Medulla oblongata (tissue), 1 donor: ENCODE measurements around the gene SLC25A1.
"Not testable (repeated sequence)": the region's sequence is repeated elsewhere in the genome, so short reads cannot be mapped to it uniquely, and the experiment has no call there.

Experiments used
- DNase-seq: peaks from one replicate; pipeline ENCODE4 v3.0.0-alpha.2; 2015; ENCODE audit errors: extremely low spot score

Gene SLC25A1

DNA sequence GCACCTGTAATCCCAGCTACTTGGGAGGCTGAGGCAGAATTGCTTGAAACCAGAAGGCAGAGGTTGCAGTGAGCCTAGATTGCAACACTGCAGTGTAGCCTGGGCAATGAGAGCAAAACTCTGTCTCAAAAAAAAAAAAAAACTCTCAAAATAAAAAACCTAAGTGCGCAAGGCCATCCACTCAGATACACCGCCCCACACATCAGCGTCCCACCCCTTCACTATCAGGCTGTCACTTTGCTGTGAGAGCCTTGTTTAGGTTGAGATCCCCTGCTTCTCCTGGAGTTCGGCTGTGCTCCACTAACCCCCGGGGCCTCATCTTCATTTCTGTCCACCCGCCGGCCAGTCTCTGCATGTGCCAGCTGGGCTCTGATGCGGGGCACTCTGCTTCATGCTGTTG is 12.1 kb downstream of the SLC25A1 start:
- no peak for DNase-seq

DNA sequence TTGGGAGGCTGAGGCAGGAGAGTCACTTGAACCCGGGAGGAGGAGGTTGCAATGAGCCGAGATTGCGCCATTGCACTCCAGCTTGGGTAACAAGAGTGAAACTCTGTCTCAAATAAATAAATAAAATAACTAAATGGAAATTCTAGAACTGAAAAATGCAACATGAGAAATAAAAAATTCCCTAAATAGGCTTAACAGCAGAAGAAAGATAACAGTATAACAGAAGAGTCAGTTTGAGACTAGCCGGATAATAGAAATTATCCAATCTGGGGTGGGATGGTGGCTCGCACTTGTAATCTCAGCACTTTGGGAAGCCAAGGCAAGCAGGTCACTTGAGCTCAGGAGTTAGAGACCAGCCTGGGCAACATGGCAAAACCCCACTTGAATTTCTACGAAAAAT is 14.1 kb downstream of the SLC25A1 start:
- DNase-seq, result no peak

DNA sequence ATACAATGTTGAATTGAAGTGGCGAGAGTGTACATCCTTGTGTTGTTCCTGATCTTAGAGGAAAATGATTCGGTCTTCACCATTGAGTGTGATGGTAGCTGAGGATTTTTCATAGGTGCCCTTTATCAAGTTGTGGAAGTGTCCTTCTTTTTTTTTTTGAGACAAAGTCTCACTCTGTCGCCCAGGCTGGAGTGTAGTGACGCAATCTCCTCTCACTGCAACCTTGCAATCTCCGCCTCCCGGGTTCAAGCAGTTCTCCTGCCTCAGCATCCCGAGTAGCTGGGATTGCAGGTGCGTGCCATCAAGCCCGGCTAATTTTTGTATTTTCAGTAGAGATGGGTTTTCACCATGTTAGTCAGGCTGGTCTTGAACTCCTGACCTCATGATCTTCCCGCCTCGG is 19.9 kb downstream of the SLC25A1 start:
- not testable (repeated sequence) for DNase-seq

DNA sequence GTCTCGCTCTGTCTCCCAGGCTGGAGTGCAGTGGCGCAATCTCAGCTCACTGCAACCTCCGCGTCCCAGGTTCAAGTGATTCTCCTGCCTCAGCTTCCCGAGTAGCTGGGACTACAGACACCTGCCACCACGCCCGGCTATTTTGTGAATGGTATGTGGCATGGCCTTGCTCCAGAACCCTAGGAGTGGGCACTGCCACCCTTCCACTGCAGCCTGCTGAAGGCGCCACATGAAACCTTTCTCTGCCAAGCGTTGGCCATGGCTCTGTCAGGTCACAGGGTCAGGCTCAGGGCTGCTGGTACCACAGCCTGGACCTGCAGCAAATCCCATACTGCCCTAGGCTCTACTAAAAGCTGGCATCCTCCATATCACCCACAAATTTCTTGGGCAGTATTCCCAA is 22.4 kb downstream of the SLC25A1 start:
- not testable (repeated sequence) for DNase-seq

DNA sequence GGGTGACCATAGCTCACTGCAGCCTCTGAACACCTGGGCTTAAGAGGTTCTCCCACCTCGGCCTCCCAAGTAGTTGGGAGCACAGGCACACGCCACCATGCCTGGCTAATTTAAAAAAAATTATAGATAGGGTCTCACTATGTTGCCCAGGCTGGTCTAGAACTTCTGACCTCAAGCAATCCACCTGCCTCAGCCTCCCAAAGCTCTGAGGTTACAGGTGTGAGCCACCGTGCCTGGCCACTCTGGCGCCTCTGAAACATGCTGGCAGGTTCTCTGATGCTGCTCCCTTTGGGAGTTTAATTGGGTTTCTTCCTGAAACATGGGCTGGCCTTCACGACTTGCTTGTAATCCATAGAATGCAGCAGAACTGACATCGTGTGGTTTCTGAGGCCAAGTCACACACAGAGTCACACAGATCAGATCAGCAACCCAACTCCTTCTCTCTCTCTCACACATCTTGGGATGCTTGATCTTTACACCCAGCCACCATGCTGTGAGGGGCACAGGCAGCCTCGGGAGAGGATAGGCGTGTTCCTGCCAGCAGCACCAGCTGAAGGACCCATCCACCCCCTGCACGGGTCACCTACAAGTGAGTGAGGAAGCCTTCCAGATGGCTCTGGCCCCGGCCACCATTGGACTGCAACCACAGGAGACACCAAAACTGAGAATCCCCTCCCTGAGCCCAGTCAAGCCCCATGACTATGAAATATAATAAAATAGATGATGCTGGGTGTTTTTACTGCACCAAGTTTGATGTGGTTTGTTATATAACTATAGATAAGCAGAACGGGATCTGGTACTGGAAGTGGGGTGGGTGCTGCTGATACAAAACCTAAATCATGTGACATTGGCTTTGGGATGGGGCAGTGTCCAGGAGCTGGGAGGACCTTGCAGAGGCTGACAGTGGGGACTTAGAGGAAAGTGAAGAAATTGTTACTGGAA is 25.3 kb downstream of the SLC25A1 start:
- DNase-seq, result no peak

DNA sequence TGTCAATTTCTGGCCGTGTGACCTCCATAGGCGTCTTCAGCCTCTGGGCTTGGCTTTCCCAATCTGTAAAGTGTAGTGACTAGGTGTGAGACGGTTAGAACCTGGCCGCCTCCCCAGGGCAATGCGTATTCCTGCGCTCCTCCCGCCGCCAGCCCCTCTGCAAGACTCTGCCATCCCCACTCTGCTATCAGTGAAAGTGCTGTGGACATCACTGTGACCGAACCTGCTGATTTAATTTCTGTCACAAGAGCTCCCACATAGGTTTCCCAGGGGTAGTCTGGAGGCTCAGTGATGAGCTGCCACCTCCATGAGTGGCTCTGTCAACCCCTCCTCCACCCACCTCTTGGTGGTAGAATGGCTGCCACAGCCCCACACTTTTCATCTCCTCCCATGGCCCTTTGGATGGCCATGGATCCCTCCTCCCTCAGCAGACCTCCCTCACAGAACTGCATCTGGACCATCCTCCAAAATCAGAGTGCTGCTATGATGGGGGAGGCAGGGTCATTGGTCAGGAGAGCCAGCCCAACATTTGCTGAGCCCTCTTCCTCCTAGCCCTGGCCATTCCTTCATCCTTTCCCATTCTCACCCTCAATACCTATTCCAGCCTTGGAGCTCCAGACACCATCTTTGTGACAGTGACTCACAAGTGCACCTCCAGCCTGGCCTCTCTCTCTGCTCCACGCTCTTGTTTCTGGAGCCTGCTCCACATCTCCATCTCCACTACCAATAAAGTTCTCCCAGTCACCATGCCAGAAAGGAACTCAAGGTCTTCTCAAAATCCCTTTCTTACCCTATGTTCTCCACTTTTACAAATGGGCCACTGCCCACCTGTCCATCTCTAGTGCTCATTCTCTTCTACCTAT is 27.0 kb downstream of the SLC25A1 start:
- no peak for DNase-seq

DNA sequence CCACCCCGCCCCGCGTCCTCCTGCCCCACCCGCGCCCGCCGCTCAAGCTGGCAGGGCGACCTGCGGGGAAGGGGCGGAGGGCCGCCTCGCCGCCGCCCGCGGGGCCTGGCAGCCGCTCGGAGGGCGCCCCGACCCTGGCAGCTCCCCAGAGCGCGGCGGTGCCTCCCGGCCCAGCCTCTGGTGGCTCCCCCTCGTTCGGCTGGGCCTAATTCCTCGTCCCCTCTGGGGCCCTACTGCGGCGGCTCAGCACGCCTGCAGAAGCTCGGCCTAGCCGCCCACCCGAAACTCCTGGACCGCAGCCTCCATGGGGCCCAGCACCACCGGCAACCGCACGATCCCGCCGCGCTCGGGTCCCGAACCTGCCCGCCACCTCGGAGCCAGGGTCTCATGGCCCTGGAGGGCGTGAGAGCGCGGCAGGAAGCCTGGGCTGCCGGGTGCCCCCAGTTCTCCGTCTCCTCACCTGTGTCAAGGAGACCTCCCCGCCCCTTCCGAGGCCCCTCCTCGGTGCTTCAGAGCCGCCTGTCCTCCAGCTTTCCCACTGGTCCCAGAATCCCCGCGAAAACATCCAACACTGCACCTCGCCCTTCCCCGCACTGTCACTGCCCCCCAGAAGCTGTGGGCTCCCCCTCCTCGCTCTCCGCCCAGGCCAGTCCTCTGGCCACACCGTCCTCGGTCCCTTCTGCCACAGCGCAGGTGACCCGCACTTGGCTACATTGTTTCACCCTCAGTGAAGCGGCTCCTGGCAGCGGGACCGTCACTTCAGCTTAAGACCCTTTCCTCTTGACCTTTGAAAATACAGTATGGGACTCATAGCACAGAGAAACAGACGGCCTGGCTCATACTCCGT is 27.8 kb downstream of the SLC25A1 start:
- no peak for DNase-seq

DNA sequence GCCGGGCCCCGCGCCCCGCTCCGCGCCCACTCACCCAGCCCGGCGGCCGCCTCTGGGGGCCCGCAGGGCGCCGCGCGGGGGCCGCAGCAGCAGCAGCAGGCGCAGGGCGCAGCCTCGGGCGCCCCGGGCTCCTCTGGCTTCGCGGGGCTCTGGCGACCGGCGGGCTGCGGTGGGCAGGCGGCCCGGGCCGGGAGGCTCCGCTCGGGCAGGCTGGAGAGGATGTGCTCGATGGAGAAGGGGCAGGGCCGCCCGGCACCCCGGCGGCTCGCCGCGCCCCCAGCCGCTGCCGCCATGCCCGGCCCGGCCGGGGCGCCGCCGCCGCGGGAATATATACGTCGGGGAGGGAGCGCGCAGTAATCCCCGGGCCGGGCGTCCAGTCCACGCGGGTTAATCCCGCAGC is 28.5 kb downstream of the SLC25A1 start, which contains the start of gene GSC2:
Gene GSC2, minus strand, starts transcription at position 302 of the 400 bp plus-strand sequence. Its CDS starts 9 bp downstream, at position 293.
- no peak for DNase-seq

DNA sequence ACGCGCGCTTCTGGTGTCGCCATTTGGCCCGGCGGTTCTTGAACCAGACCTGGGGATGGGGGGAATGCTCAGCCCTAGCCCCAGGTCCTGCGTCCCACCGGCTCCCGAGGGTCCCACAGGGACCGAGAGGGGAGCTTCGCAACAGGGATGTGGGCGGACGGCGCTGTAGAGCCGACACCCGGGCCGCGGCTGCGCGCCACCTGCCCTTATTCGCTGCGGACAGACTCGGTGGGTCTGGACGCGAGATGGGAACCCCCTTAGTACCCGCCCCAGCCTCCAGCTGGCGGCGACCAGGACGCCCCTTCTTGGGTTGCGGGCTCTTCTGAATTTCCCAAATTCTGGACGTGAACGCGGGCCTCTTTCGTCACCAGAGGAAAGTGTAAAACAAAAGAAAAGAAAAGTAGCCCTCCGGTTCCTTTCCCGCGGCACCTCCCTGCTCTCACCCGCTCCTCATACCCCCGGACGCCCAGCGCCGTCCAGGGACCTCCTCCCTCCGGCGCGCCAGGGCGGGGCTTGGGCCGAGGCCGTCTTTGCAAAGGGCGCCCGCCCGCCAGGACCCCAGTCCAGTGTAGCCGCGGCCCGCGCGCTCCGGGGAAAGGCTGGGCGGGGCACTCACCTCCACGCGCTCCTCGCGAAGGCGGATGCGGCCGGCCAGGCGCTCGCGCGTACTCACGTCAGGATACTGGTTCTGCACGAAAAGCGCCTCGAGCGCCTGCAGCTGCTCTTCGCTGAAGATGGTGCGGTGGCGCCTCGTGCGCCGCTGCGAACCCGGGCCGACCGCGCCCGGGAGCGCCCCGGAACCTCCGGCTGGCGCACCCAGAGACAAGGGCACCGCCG is 29.3 kb downstream of the SLC25A1 start:
- DNase-seq, result no peak

DNA sequence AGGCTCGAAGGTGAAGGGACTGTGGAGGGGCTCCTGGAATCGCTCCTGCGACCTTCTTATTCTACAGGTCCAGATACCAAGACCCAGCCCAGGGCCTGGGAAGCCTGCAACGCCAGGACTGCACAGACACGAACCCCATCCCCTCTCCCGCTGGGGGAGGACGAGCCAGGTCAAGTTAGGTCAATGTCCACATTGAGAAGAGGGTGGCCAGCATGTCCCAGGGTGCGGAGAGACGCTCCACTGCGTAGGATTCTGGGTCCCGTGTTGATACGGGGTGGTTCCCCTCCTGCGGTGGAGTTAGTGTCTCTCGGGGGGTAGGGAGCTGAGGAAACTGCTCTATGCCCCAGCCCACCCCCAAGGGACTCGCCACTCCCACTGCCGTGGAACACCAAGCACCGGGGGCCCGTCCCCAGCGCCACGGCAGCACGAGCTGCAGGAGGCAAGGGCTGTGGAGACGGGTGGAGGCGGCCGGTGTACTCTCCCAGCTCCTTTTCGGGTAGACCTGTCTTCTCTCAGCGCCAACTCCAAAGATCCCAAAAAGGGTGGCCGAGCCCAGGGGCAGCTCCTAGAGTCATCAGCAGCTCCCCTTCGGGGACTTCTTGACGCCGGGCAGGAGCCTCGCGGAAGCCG is 30.0 kb downstream of the SLC25A1 start:
- DNase-seq, result no peak

DNA sequence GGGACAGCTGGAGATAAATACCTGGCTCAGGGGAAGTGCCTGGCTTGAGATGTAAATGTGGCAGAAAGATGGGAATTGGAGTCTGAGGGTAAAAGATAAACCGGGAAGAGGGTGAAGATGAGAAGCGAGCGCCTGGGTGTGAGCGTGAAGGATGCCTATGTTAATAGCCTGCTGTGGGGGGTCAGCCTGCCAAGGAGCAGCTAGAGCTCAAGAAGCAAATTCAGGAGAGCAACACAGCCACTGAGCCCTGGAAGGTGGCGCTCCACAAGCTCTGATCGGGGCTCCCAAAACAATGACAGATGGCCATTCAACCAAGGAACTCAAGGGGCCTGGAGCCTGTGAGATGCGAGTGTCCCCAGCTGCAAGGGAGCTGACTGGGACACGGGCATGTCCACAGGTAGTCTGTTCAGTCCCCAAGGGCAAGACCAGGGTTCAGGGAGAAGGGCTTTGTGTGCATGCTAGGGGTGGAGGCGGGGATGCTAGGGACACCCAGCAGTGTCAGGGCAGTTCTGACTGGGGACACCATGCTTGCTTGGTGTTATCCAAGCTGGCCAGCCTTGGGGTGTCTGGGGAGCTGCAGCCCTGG is 31.2 kb downstream of the SLC25A1 start:
- no peak for DNase-seq

DNA sequence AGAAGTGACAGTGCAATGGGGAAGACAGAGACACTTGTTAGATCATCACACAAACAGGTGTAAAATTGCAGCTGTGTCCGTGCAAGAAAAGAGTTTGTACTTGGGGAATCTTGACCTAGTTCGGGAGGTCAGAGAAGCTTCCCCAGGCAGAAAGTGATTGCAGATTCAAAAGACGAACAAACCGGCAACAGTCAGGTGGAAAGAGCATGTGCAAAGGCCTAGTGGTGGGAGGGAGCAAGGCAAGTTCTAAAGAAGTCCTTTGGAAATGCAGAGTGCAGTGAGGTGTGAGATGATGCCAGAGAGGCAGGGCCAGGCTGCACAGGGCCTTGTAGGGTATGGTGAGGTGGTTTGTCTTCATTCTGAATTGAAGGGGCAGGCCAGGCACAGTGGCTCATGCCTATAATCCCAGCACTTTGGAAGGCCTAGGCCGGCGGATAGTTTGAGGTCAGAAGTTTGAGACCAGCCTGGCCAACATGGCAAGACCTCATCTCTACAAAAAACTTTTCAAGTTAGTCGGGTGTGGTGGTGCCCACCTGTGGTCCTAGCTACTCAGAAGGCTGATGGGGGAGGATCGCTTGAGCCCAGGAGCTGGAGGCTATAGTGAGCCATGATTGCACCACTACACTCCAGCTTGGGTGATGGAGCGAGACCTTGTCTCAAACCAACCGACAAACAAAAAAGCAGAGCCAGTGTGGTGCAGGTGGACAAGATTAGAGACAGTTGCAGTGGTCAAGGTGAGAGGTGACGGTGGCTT is 32.1 kb downstream of the SLC25A1 start:
- no peak for DNase-seq

DNA sequence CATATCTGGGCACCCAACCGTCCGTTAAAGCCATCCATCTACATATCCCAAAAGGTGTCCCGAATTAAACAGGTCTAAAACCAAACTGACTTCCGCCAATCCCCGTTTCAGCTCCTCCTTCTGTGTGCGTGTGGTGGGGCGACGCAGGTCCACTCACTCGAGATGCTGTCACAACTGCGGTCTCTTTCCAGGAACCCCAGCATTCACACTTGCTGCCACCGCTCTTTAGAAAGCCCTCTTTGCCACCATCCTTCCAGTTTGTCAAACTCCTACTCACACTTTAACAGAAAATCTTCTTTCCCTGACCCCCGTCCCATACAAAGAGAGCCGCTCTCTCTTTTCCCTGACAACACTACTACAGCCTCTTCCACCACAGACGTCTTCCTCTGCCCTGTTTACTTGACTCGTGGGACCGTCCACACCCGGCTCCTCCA is 34.6 kb downstream of the SLC25A1 start:
- no peak for DNase-seq

DNA sequence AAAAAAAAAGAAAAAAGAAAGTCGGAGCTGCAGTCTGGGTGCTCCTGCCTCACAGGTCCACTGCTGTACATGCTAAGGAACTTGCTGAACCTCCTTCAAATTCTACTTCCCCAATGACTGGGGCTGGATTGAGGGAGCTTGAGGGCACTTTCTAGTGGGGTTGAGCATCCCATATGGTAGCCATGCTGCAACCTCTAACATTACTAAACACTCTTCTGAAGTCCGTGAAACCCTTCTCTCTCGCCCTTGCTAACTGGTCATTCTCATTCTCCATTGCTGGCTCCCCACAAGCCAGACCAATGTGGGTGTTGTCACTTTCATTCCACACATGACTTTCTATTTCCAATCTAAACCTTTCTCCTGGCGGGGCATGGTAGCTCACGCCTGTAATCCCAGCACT is 35.3 kb downstream of the SLC25A1 start:
- no peak for DNase-seq

DNA sequence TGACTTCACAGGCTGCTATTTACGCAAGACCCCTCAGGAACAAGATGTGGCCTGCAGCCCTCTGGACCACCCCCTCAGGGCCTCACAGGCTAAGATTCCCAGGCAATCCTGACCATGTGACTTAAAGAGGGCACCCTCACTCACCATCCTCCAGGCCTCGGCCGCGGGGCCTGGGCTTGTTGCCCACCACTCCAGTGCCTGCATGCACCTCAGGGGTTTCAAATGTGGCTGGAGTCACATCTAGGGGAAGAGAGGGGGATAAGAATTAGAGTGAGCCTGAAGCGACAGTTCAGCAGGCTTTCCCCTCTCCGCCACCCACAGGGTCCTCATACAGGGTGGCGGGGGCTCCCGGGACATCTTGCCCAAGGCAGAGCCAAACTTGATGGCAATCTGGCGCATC is 36.1 kb downstream of the SLC25A1 start:
- DNase-seq, result no peak

DNA sequence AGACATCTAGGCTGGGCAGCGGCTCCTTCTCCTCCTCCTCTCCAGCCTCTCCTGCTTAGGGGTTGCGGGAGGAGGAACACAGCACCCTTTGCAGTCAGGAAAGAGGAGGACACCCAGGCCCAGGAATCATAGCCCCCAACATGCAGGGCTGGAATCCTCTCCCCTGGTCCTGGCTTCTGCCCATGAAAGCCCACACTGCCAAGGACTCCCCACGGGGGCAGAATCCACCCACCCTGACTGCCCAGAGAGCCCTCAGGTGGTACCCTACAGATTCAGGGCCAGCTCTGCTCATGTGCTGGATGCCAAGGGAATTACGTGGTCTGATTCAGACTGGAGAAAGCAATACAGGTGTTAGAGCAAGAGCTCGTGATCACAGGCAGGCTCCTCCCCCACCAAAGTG is 38.6 kb downstream of the SLC25A1 start:
- no peak for DNase-seq

DNA sequence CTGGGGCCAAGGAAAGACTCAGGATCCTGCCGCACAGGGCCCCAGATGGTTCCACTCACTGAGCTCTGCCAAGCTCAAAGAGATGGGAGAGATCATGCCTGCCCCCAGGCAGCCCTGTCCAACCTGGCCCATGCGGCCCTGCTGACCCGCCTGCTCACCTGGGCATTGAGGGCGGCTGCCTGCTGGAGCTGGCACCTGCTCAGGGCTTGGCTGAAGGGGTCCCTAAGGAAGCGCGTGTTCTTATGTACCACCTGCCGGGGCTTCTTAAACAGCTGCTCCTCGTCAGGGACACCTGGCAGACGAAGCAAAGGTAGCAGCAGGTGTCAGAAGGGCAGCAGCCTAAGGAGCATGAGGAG is 39.6 kb downstream of the SLC25A1 start:
- DNase-seq, result no peak

DNA sequence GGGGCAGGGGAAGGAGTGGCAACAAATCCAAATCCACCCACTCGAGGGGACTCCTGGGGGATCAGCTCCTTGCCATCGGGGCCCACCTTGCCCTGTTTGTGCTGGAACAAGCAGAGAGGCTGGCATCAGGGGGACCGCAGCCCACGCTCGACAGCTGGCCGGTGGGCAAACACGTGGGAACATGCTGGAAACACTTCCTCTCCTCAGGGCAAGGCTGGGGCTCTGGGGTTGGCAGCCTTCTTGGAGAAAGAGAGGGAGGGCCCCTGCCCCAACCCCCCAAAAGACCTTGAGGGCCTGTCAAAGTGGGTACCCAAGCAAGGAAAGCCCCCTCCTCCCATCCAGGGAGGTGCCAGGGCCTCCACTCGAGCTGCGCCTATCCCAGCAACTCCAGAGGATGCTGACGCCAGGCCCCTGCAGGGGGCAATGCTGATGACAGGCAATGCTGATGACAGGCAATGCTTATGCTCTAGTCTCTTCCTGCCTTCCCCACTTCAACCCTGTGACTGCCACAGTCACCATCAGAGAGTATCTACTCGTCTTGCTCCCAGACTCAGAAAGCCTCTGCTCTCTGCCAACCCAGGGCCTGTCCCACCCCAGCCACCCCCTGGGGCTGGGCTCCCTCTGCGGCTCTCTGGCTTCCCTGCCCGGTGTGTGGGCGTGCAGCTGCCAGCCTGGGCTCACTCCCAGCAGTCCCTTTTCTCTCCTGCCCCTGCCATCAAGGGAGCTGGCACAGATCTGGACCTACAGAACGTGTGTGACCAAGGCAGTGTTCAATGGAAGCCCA is 40.1 kb downstream of the SLC25A1 start:
- DNase-seq, result no peak
